ENCODE results near the gene DRAM2.

The DRAM2 gene

DNA sequence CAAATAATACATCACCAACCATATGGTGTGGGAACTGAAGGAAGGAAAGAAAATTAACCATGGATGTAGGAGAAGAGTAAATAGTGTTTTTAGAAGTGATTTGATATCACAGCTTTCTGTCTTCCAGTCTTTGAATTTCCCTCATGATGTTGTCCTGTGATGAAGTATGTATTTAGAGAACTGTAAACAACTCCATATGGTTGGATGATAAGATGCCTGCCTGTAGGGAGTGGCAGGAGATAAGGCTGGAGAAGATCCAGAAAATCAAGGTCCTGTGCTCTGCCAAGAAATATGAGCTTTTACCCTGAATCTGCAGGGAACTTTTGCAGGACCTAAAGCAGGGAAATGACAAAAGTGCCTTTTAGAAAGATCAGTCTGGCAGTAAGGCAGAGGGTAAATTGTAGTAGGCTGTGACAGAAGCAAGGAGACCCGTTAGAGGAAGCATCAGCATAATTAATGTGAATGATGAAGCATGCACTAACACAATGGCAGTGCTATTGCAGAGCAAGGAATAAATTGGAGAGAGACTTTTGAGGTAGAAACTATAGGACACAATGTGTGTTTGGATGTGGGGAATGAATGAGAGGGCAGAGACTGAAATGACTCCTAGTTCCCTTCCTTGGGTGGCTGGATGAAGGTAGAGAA, 22.1 kb upstream of the DRAM2 start:
- Histone ChIP-seq H3K4me1 (ENCODE audit: control insufficient read depth, insufficient read depth, low read length) (no peaks in the 10 kb centered on the region), H3K36me3 (ENCODE audit: control insufficient read depth, insufficient read depth, low read length) (no peaks in the 10 kb centered on the region), H3K9ac (ENCODE audit: low read depth, low read length) (no peak overlapping the region), H3K9me3 (ENCODE audit: control insufficient read depth, insufficient read depth, low read length) (no peaks in the 10 kb centered on the region), H3K27me3 (ENCODE audit: control insufficient read depth, insufficient read depth, low read length) (no peaks in the 10 kb centered on the region), H3K4me3 (ENCODE audit: low read depth, low read length) (no peak overlapping the region)

- Histone ChIP-seq H3K36me3 (ENCODE audit: control insufficient read depth, insufficient read depth, low read length) (no peaks in the 10 kb centered on the region), H3K4me1 (ENCODE audit: control insufficient read depth, insufficient read depth, low read length) (no peaks in the 10 kb centered on the region), H3K9me3 (ENCODE audit: control insufficient read depth, insufficient read depth, low read length) (no peaks in the 10 kb centered on the region), H3K27me3 (ENCODE audit: control insufficient read depth, insufficient read depth, low read length) (no peaks in the 10 kb centered on the region), H3K9ac (ENCODE audit: low read depth, low read length) (no peak overlapping the region), H3K4me3 (ENCODE audit: low read depth, low read length) (no peak overlapping the region)
Observed at GRCh38 chr1:111157431-111157830, 17.5 kb upstream of the DRAM2 start.

DNA sequence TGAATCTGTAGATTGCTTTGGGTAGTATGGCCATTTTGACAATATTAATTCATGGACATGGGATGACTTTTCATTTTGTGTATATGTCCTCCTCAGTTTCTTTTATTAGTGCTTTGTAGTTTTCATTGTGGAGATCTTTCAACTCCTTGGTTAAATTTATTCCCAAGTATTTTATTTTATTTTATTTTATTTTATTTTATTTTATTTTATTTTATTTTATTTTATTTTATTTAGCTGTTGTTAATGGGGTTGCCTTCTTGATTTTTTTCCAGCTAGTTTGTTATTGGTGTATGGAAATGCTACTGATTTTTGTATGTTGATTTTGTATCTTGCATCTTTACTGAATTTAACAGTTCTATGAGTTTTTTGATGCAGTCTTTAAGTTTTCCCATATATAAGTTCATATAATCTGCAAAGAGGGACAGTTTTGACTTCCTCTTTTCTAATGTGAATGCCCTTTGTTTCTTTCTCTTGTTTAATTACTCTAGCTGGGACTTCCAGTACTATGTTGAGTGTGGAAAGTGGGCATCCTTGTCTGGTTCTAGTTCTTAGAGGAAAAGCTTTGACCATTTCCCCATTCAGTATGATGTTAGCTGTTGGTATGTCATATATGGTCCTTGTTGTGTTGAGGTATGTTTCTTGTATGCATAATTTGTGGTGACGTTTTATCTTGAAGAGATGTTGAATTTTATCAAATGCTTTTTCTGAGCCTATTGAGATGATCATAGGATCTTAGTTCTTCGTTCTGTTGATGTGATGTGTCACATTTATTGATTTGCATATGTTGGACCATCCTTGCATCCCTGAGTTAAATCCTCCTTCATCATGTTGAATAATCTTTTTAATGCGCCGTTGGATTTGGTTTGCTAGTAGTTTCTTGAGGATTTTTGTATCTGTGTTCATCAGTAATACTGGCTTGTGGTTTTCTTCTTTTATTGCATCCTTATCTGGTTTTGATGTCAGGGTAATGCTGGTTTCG, 14.4 kb upstream of the DRAM2 start:
- Histone ChIP-seq H3K4me1 (ENCODE audit: control insufficient read depth, insufficient read depth, low read length) (no peaks in the 10 kb centered on the region), H3K36me3 (ENCODE audit: control insufficient read depth, insufficient read depth, low read length) (no peaks in the 10 kb centered on the region), H3K27me3 (ENCODE audit: control insufficient read depth, insufficient read depth, low read length) (no peaks in the 10 kb centered on the region), H3K9ac (ENCODE audit: low read depth, low read length) (no peak overlapping the region), H3K4me3 (ENCODE audit: low read depth, low read length) (no peak overlapping the region), H3K9me3 (ENCODE audit: control insufficient read depth, insufficient read depth, low read length) (no peaks in the 10 kb centered on the region)

DNA sequence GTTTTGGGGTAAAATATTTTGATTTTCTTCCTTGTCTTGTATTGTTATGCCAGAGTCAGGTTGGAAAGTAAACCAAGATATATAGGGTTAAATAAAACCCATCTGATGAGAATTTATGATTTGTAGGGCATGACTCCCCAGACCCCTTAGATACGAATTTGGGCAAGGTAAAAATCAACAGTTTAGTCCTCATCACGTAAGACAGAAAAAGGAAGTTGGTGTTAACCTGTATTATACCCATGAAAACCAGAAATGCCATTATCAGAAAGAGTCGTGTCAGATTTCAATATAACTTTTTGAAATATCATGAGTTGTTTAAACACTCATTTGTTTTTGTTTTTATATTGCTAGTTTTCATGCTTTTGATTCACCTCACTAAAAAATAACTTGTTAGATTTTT, 11.9 kb upstream of the DRAM2 start:
- Histone ChIP-seq H3K4me1 (ENCODE audit: control insufficient read depth, insufficient read depth, low read length) (no peaks in the 10 kb centered on the region), H3K9me3 (ENCODE audit: control insufficient read depth, insufficient read depth, low read length) (no peaks in the 10 kb centered on the region), H3K9ac (ENCODE audit: low read depth, low read length) (no peak overlapping the region), H3K36me3 (ENCODE audit: control insufficient read depth, insufficient read depth, low read length) (peaks cover 3% of the 10 kb centered on the region), H3K27me3 (ENCODE audit: control insufficient read depth, insufficient read depth, low read length) (no peaks in the 10 kb centered on the region), H3K4me3 (ENCODE audit: low read depth, low read length) (no peak overlapping the region)

DNA sequence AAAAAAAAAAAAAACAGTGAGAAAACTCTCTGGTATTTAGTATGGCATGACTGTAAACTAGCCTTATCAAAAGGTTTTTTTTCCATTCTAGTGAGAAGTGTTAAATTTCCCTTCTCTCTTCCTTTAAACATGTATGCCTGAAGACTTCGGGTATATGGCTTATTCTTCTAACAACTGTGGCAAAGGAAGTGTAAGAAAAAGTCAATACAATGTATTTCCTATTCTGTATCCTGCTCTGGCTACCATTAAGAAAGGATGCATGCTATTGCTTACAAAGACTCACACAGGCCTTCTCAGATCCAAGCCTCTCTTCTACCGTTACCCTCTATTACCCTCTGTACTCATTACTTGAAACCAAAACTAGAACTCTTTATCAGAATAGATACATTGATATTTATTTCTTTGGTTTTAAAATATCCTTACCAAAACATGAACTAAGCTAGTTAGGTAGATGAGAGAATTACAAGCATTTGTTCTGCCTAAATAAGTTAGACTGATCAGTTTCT, 8.5 kb upstream of the DRAM2 start:
- Histone ChIP-seq H3K9ac (ENCODE audit: low read depth, low read length) (no peak overlapping the region), H3K4me3 (ENCODE audit: low read depth, low read length) (no peak overlapping the region), H3K4me1 (ENCODE audit: control insufficient read depth, insufficient read depth, low read length) (no peaks in the 10 kb centered on the region), H3K36me3 (ENCODE audit: control insufficient read depth, insufficient read depth, low read length) (peaks cover 3% of the 10 kb centered on the region), H3K27me3 (ENCODE audit: control insufficient read depth, insufficient read depth, low read length) (no peaks in the 10 kb centered on the region), H3K9me3 (ENCODE audit: control insufficient read depth, insufficient read depth, low read length) (no peaks in the 10 kb centered on the region)

DNA sequence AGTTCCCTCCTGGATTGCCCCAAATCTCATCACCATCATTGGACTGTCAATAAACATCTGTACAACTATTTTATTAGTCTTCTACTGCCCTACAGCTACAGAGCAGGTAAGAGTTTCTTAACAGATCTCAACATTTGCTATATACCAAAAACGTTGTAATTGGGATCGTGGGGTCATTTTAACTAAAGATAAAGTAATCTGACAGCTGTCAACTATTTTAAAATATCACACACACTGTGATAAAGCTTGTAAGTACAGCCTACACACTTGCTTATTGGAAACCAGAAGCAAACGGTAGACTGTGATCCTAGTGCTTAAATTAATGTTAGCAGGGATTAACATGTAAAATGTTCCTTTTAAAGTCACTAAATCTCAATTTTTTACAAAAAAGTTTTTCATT, 8.1 kb upstream of the DRAM2 start:
- Histone ChIP-seq H3K36me3 (ENCODE audit: control insufficient read depth, insufficient read depth, low read length) (peaks cover 3% of the 10 kb centered on the region), H3K4me3 (ENCODE audit: low read depth, low read length) (no peak overlapping the region), H3K27me3 (ENCODE audit: control insufficient read depth, insufficient read depth, low read length) (no peaks in the 10 kb centered on the region), H3K4me1 (ENCODE audit: control insufficient read depth, insufficient read depth, low read length) (no peaks in the 10 kb centered on the region), H3K9me3 (ENCODE audit: control insufficient read depth, insufficient read depth, low read length) (no peaks in the 10 kb centered on the region), H3K9ac (ENCODE audit: low read depth, low read length) (no peak overlapping the region)

DNA sequence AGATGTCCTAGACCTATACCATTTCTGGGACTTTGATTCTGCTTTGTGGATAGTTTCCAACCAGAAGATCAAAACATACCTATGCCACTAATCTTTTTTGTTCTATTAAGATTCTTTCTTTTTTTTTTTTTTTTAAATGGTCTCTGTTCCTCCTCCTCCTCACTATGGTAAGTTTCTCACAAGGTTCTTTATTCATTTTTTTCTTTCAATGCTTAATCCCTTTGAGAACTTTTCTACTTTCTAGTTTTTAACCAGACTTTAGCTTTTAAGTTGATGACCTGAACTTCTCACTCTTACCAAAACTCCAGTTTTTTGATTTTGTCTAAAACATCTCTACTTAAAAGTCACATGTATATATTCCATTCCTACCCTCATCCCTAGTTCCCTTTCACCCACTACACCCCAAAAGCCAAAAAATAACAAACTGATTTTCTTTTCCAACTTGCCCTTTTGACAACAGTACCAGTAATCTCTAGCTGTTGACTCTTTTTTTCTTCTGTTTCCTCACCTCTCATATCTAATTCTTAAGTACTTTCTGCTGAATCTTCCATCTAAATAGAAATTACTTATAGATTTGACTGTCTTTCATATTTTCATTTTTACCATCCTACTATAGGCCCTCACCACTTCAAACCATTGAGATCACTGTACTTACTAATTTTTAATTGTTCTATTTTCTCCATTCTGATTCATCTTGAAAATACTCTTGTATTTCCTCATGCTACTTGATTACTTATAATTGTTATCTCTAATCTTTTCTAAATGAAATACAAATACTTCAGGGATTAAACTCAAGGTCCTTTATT, 6.3 kb upstream of the DRAM2 start:
- H3K9ac ChIP-seq (ENCODE audit: low read depth, low read length): no peak overlapping the region
- H3K9me3 ChIP-seq (ENCODE audit: control insufficient read depth, insufficient read depth, low read length): no peaks in the 10 kb centered on the region
- no peaks in the 10 kb centered on the region for H3K27me3 ChIP-seq (ENCODE audit: control insufficient read depth, insufficient read depth, low read length)
- peaks cover 3% of the 10 kb centered on the region for H3K36me3 ChIP-seq (ENCODE audit: control insufficient read depth, insufficient read depth, low read length)
- H3K4me1 ChIP-seq (ENCODE audit: control insufficient read depth, insufficient read depth, low read length): peaks cover 1% of the 10 kb centered on the region
- no peak overlapping the region for H3K4me3 ChIP-seq (ENCODE audit: low read depth, low read length)

DNA sequence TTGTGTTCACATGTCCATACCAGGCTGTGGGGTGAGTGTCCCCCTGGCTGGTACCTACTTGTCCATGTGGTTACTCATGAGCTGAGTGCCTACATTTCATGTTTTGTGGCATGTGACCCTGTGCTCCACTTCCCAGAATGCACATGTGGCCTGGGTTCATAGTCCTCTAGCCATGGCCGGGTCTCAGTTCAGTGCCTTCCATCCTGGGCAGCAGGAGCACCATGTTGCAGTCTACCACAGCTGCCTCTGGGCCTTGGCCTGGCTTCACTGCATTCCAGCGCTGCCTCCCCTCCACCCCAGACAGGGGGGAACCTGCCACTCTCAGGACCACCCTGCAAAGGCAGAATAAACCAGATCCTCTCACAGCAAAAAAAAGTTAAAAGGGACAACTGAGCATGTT, 5.6 kb upstream of the DRAM2 start:
- Histone ChIP-seq H3K36me3 (ENCODE audit: control insufficient read depth, insufficient read depth, low read length) (peaks cover 3% of the 10 kb centered on the region), H3K4me3 (ENCODE audit: low read depth, low read length) (no peak overlapping the region), H3K27me3 (ENCODE audit: control insufficient read depth, insufficient read depth, low read length) (no peaks in the 10 kb centered on the region), H3K9me3 (ENCODE audit: control insufficient read depth, insufficient read depth, low read length) (no peaks in the 10 kb centered on the region), H3K9ac (ENCODE audit: low read depth, low read length) (no peak overlapping the region), H3K4me1 (ENCODE audit: control insufficient read depth, insufficient read depth, low read length) (peaks cover 3% of the 10 kb centered on the region)

- Histone ChIP-seq H3K9ac (ENCODE audit: low read depth, low read length) (no peak overlapping the region), H3K36me3 (ENCODE audit: control insufficient read depth, insufficient read depth, low read length) (no peaks in the 10 kb centered on the region)
Observed at GRCh38 chr1:111142356-111142975, 2.6 kb upstream of the DRAM2 start.

DNA sequence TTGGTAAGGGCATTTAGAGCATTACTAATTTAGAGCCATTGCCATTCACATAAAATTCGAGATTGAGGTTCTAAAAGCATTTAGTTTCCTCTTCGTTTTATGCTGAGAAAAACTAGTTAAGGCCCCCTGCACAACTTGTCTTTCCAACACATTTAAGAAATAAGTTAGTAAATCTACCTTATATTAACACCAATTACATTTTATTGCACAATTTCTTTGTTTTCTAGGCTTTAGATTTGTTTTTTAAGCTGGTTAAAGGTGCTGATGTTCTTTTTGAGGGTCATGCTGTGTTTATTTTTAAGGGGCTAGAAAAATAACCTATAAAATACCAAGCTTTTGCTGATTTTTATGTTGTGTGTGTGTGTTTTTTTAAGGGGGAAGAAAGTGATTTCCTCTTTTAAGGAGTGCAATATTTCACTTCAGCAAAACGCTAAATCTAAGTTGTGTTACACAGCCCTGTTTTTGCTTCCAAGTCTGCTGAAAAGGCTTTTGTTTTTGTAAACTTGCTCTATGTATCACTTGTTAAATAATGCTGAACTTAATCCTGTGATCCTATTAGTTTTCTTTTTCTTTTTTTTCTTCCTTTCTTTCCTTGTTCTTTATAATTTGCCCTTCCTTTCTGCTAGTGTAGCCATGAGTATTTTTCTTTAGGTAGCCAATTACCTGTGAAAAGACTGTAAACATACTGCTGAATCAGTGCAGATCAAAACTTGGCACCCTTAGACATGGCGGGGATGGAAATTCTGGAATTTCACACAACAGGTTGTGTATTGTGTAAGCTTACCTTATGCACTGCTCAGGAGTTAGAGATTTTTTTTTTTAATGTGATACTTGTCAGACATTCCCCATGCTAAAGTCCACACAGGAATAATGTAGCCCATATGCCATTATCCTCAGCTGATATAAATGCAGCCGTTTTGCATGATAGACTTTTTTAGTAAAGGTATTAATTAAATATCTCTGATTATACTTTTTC, 1.6 kb upstream of the DRAM2 start:
- Histone ChIP-seq H3K36me3 (ENCODE audit: control insufficient read depth, insufficient read depth, low read length) (no peaks in the 10 kb centered on the region), H3K27me3 (ENCODE audit: control insufficient read depth, insufficient read depth, low read length) (no peaks in the 10 kb centered on the region), H3K4me1 (ENCODE audit: control insufficient read depth, insufficient read depth, low read length) (peaks cover 8% of the 10 kb centered on the region), H3K4me3 (ENCODE audit: low read depth, low read length) (peak overlapping the region; percentile 93), H3K9me3 (ENCODE audit: control insufficient read depth, insufficient read depth, low read length) (no peaks in the 10 kb centered on the region), H3K9ac (ENCODE audit: low read depth, low read length) (no peak overlapping the region)

More at GRCh38 chr1:111142356-111142975, 2.6 kb upstream of the DRAM2 start:
- H3K4me3 ChIP-seq (ENCODE audit: low read depth, low read length): no peak overlapping the region
- H3K9me3 ChIP-seq (ENCODE audit: control insufficient read depth, insufficient read depth, low read length): no peaks in the 10 kb centered on the region
- peaks cover 8% of the 10 kb centered on the region for H3K4me1 ChIP-seq (ENCODE audit: control insufficient read depth, insufficient read depth, low read length)
- no peaks in the 10 kb centered on the region for H3K27me3 ChIP-seq (ENCODE audit: control insufficient read depth, insufficient read depth, low read length)
